K562 (cell line): ENCODE measurements around the gene CDK5RAP3. TPM values are rescaled to one million over a fixed set of nuclear protein-coding genes. Genes with fewer than 3 reads are reported as not detected.
A peak's percentile ranks its signal among the peaks of the same experiment; 100 is the strongest.

Experiments
- ATF4 ChIP-seq: fragments of 450-650 bp; formaldehyde crosslinking; IDR thresholded peaks from 2 replicates; pipeline ENCODE4 v1.4.0; 2022; ENCODE audit warnings: mild to moderate bottlenecking, moderate library complexity
- E2F4 ChIP-seq: sonication (generic); formaldehyde crosslinking; IDR thresholded peaks from 2 replicates; pipeline ENCODE4 v1.8.0; 2022; ENCODE audit warnings: mild to moderate bottlenecking, low read depth, missing genetic modification reagents
- EWSR1 ChIP-seq: fragments of 450-650 bp; IDR thresholded peaks from 2 replicates; pipeline ENCODE4 v1.6.1; 2018; ENCODE audit warnings: borderline replicate concordance, mild to moderate bottlenecking, low read depth, moderate library complexity; ENCODE audit not compliant: partially characterized antibody
- FOS ChIP-seq: IDR thresholded peaks from 3 replicates; pipeline ENCODE4 v1.6.1; 2011; ENCODE audit not compliant: insufficient read length; ENCODE audit errors: extremely low read depth
- GABPB1 ChIP-seq: sonication (generic); formaldehyde crosslinking; IDR thresholded peaks from 2 replicates; pipeline ENCODE4 v1.8.0; 2022; ENCODE audit warnings: mild to moderate bottlenecking, missing genetic modification reagents
- GATAD2B ChIP-seq: fragments of 450-650 bp; IDR thresholded peaks from 2 replicates; pipeline ENCODE4 v1.6.1; 2017; ENCODE audit warnings: mild to moderate bottlenecking, borderline replicate concordance
- JUND ChIP-seq, 2 experiments: IDR thresholded peaks; 2 replicates in 1 of 2; 3 replicates in 1 of 2; pipeline ENCODE4 v1.6.1; 2011; ENCODE audit warnings: borderline replicate concordance in 2 of 2, low read depth in 2 of 2, low read length in 2 of 2, improper control_type of control experiment in 1 of 2, missing biosample characterization in 1 of 2, missing genetic modification characterization in 1 of 2, missing genetic modification reagents in 1 of 2
- KLF16 ChIP-seq: IDR thresholded peaks from 2 replicates; pipeline ENCODE4 v1.6.1; 2016; ENCODE audit warnings: antibody characterized with exemption
- NBN ChIP-seq: fragments of 450-650 bp; IDR thresholded peaks from 2 replicates; pipeline ENCODE4 v1.6.1; 2016; ENCODE audit warnings: low read depth, mild to moderate bottlenecking
- NEUROD1 ChIP-seq: fragments of 150-350 bp; IDR thresholded peaks from 2 replicates; pipeline ENCODE4 v1.6.1; 2014; ENCODE audit warnings: borderline replicate concordance, low read length, low read depth; ENCODE audit not compliant: partially characterized antibody
- NR0B1 ChIP-seq: fragments of 450-650 bp; IDR thresholded peaks from one replicate; pipeline ENCODE4 v1.6.1; 2018; ENCODE audit warnings: mild to moderate bottlenecking, moderate library complexity; ENCODE audit not compliant: partially characterized antibody
- RBM15 ChIP-seq: fragments of 200-400 bp; formaldehyde crosslinking; IDR thresholded peaks from 2 replicates; pipeline ENCODE4 v1.6.1; 2018; ENCODE audit warnings: mild to moderate bottlenecking, low read length, moderate library complexity; ENCODE audit not compliant: insufficient read depth
- RCOR1 ChIP-seq, 2 experiments: IDR thresholded peaks; 2 replicates each; pipeline ENCODE4 v1.6.1; 2012; ENCODE audit warnings: low read depth in 2 of 2, low read length in 2 of 2, borderline replicate concordance in 1 of 2, improper control_type of control experiment in 1 of 2
- SRSF7 ChIP-seq: fragments of 200-400 bp; formaldehyde crosslinking; optimal IDR thresholded peaks from 2 replicates; pipeline ENCODE3; 2017; ENCODE audit warnings: mild to moderate bottlenecking, low read depth, low read length
- STAG1 ChIP-seq: sonication (generic); formaldehyde crosslinking; IDR thresholded peaks from 2 replicates; pipeline ENCODE4 v1.5.0; 2020; ENCODE audit warnings: missing genetic modification reagents, borderline replicate concordance
- U2AF2 ChIP-seq: fragments of 200-400 bp; formaldehyde crosslinking; optimal IDR thresholded peaks from 2 replicates; pipeline ENCODE3; 2017; ENCODE audit warnings: low read depth, mild to moderate bottlenecking, low read length
- ZBTB34 ChIP-seq: fragments of 250-450 bp; sonication (Bioruptor Pico); IDR thresholded peaks from 2 replicates; pipeline ENCODE4 v1.8.0; 2021; ENCODE audit warnings: mild to moderate bottlenecking, moderate library complexity
- ZFX ChIP-seq: sonication (generic); formaldehyde crosslinking; IDR thresholded peaks from 2 replicates; pipeline ENCODE4 v1.8.0; 2022; ENCODE audit warnings: mild to moderate bottlenecking, missing genetic modification reagents, moderate library complexity
- ZNF408 ChIP-seq: fragments of 250-450 bp; sonication (Bioruptor Pico); IDR thresholded peaks from 2 replicates; pipeline ENCODE4 v1.4.0; 2020; ENCODE audit warnings: low read depth, mild to moderate bottlenecking, moderate library complexity
- ZNF668 ChIP-seq: fragments of 250-450 bp; sonication (Bioruptor Pico); IDR thresholded peaks from 2 replicates; pipeline ENCODE4 v1.8.0; 2022; ENCODE audit warnings: mild to moderate bottlenecking, inconsistent platforms
- polyA plus RNA-seq, 8 experiments: library from polyadenylated mRNA; depleted of rRNA in 4 of 8; stranded (reverse) in 5 of 8; unstranded in 3 of 8; fragments of >200 nt; fragmentation: Nextera tagmentation in 2 of 8; fragmentation: Illumina TruSeq in 1 of 8; extraction: Ambion mirVana in 2 of 8; extraction: Trizol in 1 of 8; gene quantifications; 2 replicates each; pipeline versions ENCODE4 v1.2.1 to v1.2.3, GENCODE V29; 2011 to 2014; ENCODE audit warnings: inconsistent platforms in 1 of 8, missing spikeins in 1 of 8
- total RNA-seq, 7 experiments: library from RNA; depleted of rRNA in 6 of 7; stranded (reverse); fragments of >200 nt in 6 of 7; fragmentation: Illumina TruSeq in 2 of 7; extraction: Trizol in 2 of 7; gene quantifications; 2 replicates each; pipeline versions ENCODE4 v1.2.1 to v1.2.3, GENCODE V29; 2011 to 2021; ENCODE audit warnings: low replicate concordance in 1 of 7

Gene CDK5RAP3
- total and polyA plus RNA-seq, 9 of the 15 experiments (the other 6 are each of a cell fraction or from before 2014, with no cell fraction given): 44.2 to 202 (median 91.5) TPM

GRCh38 chr17:47949197-47949759 is 21.6 kb upstream of the CDK5RAP3 start (continued):
- TF ChIP-seq ZNF408 (no peak), NR0B1 (no peak), RBM15 (no peak), KLF16 (0 out of 2 replicates have a peak, but pooled peaks have one; percentile 24), ZNF668 (no peak), ATF4 (CRISPR knock-in tag) (no peak), RCOR1 (IDR thresholded peaks at IDR 0.05; ENCODE audit: borderline replicate concordance in 1 of 2, low read depth in 2 of 2, low read length in 2 of 2) (peak in 1 of 2 experiments; percentile 47; a peak in 1 of 4 replicates), NEUROD1 (peak; percentile 42), GATAD2B (no peak), ZBTB34 (CRISPR knock-in tag) (no peak), E2F4 (CRISPR knock-in tag) (no peak), U2AF2 (no peak), EWSR1 (no peak), GABPB1 (CRISPR knock-in tag) (peak; percentile 48; the same call in 1 of the 2 replicates), JUND (IDR thresholded peaks at IDR 0.05; ENCODE audit: borderline replicate concordance, low read depth, low read length) (peak; percentile 41; the same call in 1 of the 2 replicates), JUND (tag; IDR thresholded peaks at IDR 0.05; ENCODE audit: borderline replicate concordance, low read depth, low read length) (peak; percentile 35; the same call in 1 of the 3 replicates), NBN (no peak), ZFX (CRISPR knock-in tag) (peak; percentile 21; the same call in 1 of the 2 replicates), STAG1 (CRISPR knock-in tag) (peak; percentile 25; the same call in 1 of the 2 replicates), SRSF7 (no peak), FOS (no peak)
- TF ChIP-seq, all 486 proteins: peak for 32
